HG02938 (cell line): ENCODE measurements around the gene HOXC13.

Source experiments
- ATAC-seq: cut with Tn5 transposase; IDR thresholded peaks from one replicate; pipeline ENCODE4 v1.9.1; 2021; ENCODE audit warnings: mild to moderate bottlenecking, moderate library complexity; ENCODE audit not compliant: unreplicated experiment

Gene HOXC13

GRCh38 chr12:53938326-53939140, at the start of gene HOXC13:
HOXC13 (plus strand) TSS chr12:53938831; CDS start chr12:53938907, 76 bp downstream.
- ATAC-seq, result no peak

GRCh38 chr12:53890081-53890480, 48.5 kb upstream of the HOXC13 start:
- ATAC-seq, result no peak

GRCh38 chr12:53892762-53893395, 45.8 kb upstream of the HOXC13 start:
- no peak for ATAC-seq

GRCh38 chr12:53899230-53899629, 39.4 kb upstream of the HOXC13 start:
- ATAC-seq, result no peak

GRCh38 chr12:53907103-53907502, 31.5 kb upstream of the HOXC13 start:
- no peak for ATAC-seq

GRCh38 chr12:53916788-53917655, 21.6 kb upstream of the HOXC13 start:
- ATAC-seq, result no peak

- ATAC-seq, result no peak
These were observed 13.9 kb upstream of the HOXC13 start for GRCh38 chr12:53924521-53925405.

GRCh38 chr12:53927220-53928029, 11.2 kb upstream of the HOXC13 start:
- no peak for ATAC-seq

- no peak for ATAC-seq
These were observed 10.4 kb upstream of the HOXC13 start for GRCh38 chr12:53928054-53928835.

GRCh38 chr12:53929527-53929926, 9.1 kb upstream of the HOXC13 start:
- no peak for ATAC-seq

GRCh38 chr12:53930591-53931255, 7.9 kb upstream of the HOXC13 start:
- no peak for ATAC-seq

GRCh38 chr12:53931844-53932581, 6.6 kb upstream of the HOXC13 start:
- no peak for ATAC-seq

- ATAC-seq, result no peak
These were observed 5.7 kb upstream of the HOXC13 start for GRCh38 chr12:53932915-53933314.

- ATAC-seq, result no peak
These were observed 3.0 kb upstream of the HOXC13 start for GRCh38 chr12:53935383-53936341.

- no peak for ATAC-seq
These were observed 1.5 kb upstream of the HOXC13 start for GRCh38 chr12:53937099-53937498.

- ATAC-seq, result no peak
These were observed 870 bp upstream of the HOXC13 start for GRCh38 chr12:53937596-53938325.
